A549 (cell line): ENCODE results near the gene GSAP.

Source experiments
- CEBPB ChIP-seq, 2 experiments: fragments of >200 bp in 1 of 2; sonication (Bioruptor Twin) in 1 of 2; formaldehyde crosslinking in 1 of 2; IDR thresholded peaks; 2 replicates each; pipeline ENCODE4 v1.6.1; 2012 to 2016
- EP300 ChIP-seq, 2 experiments: fragments of >200 bp; sonication (Bioruptor Twin); formaldehyde crosslinking; IDR thresholded peaks; 2 replicates in 1 of 2; 3 replicates in 1 of 2; pipeline ENCODE4 v1.6.1; 2016 to 2017
- HOXB5 ChIP-seq: fragments of 250-450 bp; sonication (Bioruptor Pico); IDR thresholded peaks from 2 replicates; pipeline ENCODE4 v1.5.0; 2020; ENCODE audit warnings: mild to moderate bottlenecking, moderate library complexity
- JUN ChIP-seq, 2 experiments: fragments of >200 bp; sonication (Bioruptor Twin); formaldehyde crosslinking; IDR thresholded peaks; 2 replicates in 1 of 2; 3 replicates in 1 of 2; pipeline ENCODE4 v1.6.1; 2016 to 2017
- MAFK ChIP-seq: fragments of 450-650 bp; IDR thresholded peaks from 2 replicates; pipeline ENCODE4 v1.6.1; 2014; ENCODE audit not compliant: partially characterized antibody
- POLR2A ChIP-seq: IDR thresholded peaks from 2 replicates; pipeline ENCODE4 v1.6.1; 2012; ENCODE audit warnings: mild to moderate bottlenecking, low read length
- SMC3 ChIP-seq: fragments of >200 bp; sonication (Bioruptor Twin); formaldehyde crosslinking; IDR thresholded peaks from 3 replicates; pipeline ENCODE4 v1.6.1; 2018; ENCODE audit warnings: inconsistent platforms
- TF ChIP-seq, protein P1 (sequence below): fragments of >200 bp; sonication (Bioruptor Twin); formaldehyde crosslinking; IDR thresholded peaks from 3 replicates; pipeline ENCODE4 v1.5.1; 2016
- TF ChIP-seq, protein P2 (sequence below): IDR thresholded peaks from 2 replicates; pipeline ENCODE4 v1.6.1; 2012
- TF ChIP-seq, protein P3 (sequence below): IDR thresholded peaks from 2 replicates; pipeline ENCODE4 v1.6.1; 2012; ENCODE audit warnings: low read depth, borderline replicate concordance
- TF ChIP-seq, protein P4 (sequence below): fragments of 250-450 bp; sonication (Bioruptor Pico); IDR thresholded peaks from 2 replicates; pipeline ENCODE4 v1.5.0; 2021; ENCODE audit warnings: mild to moderate bottlenecking, moderate library complexity, borderline replicate concordance

DNA sequence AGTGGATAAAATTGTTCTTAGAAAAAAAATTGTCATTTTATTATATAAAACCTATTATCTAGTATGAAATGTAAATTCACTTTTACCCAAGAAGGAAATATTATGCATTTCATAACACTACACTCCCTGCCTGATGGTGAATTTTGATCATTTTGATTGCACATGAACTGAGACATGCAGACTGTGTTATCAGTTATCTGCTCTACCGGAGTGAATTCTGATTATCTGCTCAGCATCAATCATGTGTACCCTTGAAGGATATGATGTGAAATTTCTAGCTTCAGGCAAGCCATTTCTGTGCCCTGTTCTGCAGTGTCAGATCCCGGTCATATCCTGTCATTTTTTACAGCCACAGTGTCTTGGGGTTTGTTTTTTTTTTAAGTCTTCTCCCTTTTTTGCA is 131.5 kb downstream of the GSAP start:
- TF ChIP-seq JUN (IDR thresholded peaks at IDR 0.05), result no peak
- TF ChIP-seq, protein P1, sequence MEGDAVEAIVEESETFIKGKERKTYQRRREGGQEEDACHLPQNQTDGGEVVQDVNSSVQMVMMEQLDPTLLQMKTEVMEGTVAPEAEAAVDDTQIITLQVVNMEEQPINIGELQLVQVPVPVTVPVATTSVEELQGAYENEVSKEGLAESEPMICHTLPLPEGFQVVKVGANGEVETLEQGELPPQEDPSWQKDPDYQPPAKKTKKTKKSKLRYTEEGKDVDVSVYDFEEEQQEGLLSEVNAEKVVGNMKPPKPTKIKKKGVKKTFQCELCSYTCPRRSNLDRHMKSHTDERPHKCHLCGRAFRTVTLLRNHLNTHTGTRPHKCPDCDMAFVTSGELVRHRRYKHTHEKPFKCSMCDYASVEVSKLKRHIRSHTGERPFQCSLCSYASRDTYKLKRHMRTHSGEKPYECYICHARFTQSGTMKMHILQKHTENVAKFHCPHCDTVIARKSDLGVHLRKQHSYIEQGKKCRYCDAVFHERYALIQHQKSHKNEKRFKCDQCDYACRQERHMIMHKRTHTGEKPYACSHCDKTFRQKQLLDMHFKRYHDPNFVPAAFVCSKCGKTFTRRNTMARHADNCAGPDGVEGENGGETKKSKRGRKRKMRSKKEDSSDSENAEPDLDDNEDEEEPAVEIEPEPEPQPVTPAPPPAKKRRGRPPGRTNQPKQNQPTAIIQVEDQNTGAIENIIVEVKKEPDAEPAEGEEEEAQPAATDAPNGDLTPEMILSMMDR, result no peak
- TF ChIP-seq MAFK, result no peak
- no peak for TF ChIP-seq POLR2A
- TF ChIP-seq, protein P2, sequence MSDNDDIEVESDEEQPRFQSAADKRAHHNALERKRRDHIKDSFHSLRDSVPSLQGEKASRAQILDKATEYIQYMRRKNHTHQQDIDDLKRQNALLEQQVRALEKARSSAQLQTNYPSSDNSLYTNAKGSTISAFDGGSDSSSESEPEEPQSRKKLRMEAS, result no peak
- TF ChIP-seq HOXB5 (CRISPR knock-in tag), result no peak
- TF ChIP-seq EP300 (IDR thresholded peaks at IDR 0.05), result no peak
- TF ChIP-seq, protein P3, sequence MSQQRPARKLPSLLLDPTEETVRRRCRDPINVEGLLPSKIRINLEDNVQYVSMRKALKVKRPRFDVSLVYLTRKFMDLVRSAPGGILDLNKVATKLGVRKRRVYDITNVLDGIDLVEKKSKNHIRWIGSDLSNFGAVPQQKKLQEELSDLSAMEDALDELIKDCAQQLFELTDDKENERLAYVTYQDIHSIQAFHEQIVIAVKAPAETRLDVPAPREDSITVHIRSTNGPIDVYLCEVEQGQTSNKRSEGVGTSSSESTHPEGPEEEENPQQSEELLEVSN, result no peak
- TF ChIP-seq CEBPB (IDR thresholded peaks at IDR 0.05), result no peak
- TF ChIP-seq, protein P4, sequence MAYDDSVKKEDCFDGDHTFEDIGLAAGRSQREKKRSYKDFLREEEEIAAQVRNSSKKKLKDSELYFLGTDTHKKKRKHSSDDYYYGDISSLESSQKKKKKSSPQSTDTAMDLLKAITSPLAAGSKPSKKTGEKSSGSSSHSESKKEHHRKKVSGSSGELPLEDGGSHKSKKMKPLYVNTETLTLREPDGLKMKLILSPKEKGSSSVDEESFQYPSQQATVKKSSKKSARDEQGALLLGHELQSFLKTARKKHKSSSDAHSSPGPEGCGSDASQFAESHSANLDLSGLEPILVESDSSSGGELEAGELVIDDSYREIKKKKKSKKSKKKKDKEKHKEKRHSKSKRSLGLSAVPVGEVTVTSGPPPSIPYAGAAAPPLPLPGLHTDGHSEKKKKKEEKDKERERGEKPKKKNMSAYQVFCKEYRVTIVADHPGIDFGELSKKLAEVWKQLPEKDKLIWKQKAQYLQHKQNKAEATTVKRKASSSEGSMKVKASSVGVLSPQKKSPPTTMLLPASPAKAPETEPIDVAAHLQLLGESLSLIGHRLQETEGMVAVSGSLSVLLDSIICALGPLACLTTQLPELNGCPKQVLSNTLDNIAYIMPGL (CRISPR knock-in tag), result no peak
- TF ChIP-seq SMC3, result no peak
